A549 treated with RU486 at 1 μM for 4 hours (cell line): ENCODE results near the gene ACTL9. TPM values are rescaled to one million over a fixed set of nuclear protein-coding genes. Genes with fewer than 3 reads are reported as not detected.

ENCODE experiments used
- total RNA-seq: library from RNA; stranded (reverse); fragments of 200-300 nt; extraction: Qiagen RNA extraction; gene quantifications from 5 replicates; pipeline ENCODE4 v1.2.3, GENCODE V29; 2022; ENCODE audit warnings: low read depth

ACTL9 gene, protein sequence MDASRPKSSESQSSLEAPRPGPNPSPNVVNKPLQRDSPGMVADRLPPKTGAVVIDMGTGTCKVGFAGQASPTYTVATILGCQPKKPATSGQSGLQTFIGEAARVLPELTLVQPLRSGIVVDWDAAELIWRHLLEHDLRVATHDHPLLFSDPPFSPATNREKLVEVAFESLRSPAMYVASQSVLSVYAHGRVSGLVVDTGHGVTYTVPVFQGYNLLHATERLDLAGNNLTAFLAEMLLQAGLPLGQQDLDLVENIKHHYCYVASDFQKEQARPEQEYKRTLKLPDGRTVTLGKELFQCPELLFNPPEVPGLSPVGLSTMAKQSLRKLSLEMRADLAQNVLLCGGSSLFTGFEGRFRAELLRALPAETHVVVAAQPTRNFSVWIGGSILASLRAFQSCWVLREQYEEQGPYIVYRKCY
- total RNA-seq: not detected in 5 replicates

DNA sequence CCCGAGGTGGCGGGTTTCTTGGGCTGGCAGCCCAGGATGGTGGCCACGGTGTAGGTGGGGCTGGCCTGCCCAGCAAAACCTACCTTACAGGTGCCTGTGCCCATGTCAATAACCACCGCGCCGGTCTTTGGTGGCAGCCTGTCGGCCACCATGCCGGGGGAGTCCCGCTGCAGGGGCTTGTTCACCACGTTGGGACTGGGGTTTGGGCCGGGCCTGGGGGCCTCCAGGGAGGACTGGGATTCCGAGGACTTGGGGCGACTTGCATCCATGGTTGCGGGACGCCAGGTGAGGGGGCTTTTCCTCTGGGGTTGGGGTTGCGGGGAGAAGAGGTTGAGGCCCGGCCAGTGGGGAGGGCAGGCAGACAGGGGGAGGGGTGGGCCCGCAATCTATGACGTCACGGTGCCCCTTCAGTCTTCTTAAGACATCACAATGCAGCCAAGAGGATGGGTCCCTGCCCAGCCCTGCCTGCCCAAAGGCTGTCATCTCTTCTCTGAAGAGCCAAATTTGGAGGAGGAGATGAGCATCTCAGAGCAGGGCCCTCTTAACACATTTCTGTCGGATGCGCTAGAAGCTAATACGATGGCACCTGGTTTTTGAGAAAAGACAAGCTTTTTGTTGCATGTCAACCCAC lies at the start of gene ACTL9:
Gene ACTL9 (minus strand): TSS at position 363 of the 631 bp plus-strand sequence. CDS start 94 bp downstream, at position 269.

DNA sequence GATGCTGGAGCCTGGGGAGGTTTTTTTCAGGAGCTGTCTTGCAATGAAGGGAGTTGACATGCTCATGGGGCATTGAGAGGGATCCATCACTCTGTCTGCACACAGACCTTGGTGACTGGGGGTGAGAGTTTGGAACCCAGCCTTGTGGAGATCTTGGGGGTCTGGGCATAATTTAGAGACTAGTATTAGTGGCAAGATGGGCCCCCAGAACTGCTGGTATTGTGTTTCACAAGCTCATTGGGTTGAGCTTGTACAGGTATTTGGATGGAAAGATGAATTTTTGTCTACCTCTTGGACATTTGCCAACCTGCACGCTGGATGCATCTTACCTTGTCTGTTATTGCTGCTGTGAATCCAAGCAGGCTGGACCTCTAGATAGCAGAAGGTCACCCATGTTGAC lies 22.7 kb upstream of the ACTL9 start, which contains the start of gene OR2Z1:
Gene OR2Z1 (plus strand): TSS at position 301 of the 400 bp plus-strand sequence. CDS start 9,395 bp downstream, outside the sequence.

Other genes with a start within 250 kb of the ACTL9 start
- gene PRAM1, start 196.2 kb downstream of the ACTL9 start, total RNA-seq: 0.17 to 0.31 TPM (median 0.28 TPM) in 3 of 5 replicates, not detected in the others
- gene ZNF414, start 184.6 kb downstream of the ACTL9 start, total RNA-seq: 14.2 to 19.0 TPM (median 17.5 TPM) in 5 replicates
- gene MYO1F, start 121.4 kb downstream of the ACTL9 start, total RNA-seq: 0.25 to 0.65 TPM (median 0.32 TPM) in 5 replicates
- 10.7 to 19.6 TPM (median 15.0 TPM) in 5 replicates for gene ADAMTS10, start 88.1 kb downstream of the ACTL9 start, total RNA-seq
- gene NFILZ, start 68.2 kb downstream of the ACTL9 start, total RNA-seq: not detected in 5 replicates
- not detected in 5 replicates for gene OR2Z1, start 22.8 kb upstream of the ACTL9 start, total RNA-seq
- gene ZNF558, start 133.5 kb upstream of the ACTL9 start, total RNA-seq: 4.6 to 7.4 TPM (median 7.0 TPM) in 5 replicates
- gene MBD3L1, start 133.6 kb upstream of the ACTL9 start, total RNA-seq: not detected in 5 replicates